Hepatocyte (in vitro differentiated cells): Measurements from ENCODE around the gene KASH5.

Experiments
- EZH2 ChIP-seq: fragments of 200-600 bp; sonication (generic); IDR thresholded peaks from 2 replicates; pipeline ENCODE4 v1.6.1; 2016; ENCODE audit warnings: antibody characterized with exemption, mild to moderate bottlenecking, borderline replicate concordance
- EZH2phosphoT487 ChIP-seq: fragments of 200-600 bp; sonication (generic); IDR thresholded peaks from one replicate; pipeline ENCODE4 v1.6.1; 2018; ENCODE audit warnings: antibody characterized with exemption, mild to moderate bottlenecking, low read depth, moderate library complexity; ENCODE audit not compliant: unreplicated experiment, severe bottlenecking
- TF ChIP-seq, protein P1 (sequence below): fragments of 200-600 bp; sonication (generic); IDR thresholded peaks from 2 replicates; pipeline ENCODE4 v1.5.1; 2016; ENCODE audit warnings: antibody characterized with exemption, mild to moderate bottlenecking; ENCODE audit not compliant: poor library complexity

DNA sequence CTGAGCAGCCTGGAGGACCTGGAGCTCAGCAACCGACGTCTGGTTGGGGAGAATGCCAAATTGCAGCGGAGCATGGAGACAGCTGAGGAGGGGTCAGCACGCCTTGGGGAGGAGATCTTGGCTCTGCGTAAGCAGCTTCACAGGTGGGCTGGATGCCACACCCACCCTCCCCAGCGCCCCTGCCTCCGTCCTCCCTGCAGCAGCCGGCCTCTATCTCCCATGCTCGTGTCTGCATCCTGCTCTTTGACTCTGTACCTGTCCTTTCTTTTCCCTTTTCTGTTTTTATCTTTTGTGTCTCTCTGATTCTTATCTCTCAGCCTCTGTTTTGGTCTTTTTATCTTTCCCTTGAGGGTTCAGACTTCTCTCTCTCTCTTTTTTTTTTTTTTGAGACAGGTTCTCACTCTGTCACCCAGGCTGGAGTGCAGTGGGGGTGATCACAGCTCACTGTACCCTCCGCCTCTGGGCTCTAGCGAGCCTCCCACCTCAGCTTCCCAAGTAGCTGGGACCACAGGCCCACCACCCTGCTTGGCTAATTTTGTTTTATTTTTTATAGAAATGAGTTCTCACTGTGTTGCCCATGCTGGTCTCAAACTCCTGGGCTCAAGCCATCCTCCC is 10.1 kb downstream of the KASH5 start:
- TF ChIP-seq, protein P1, sequence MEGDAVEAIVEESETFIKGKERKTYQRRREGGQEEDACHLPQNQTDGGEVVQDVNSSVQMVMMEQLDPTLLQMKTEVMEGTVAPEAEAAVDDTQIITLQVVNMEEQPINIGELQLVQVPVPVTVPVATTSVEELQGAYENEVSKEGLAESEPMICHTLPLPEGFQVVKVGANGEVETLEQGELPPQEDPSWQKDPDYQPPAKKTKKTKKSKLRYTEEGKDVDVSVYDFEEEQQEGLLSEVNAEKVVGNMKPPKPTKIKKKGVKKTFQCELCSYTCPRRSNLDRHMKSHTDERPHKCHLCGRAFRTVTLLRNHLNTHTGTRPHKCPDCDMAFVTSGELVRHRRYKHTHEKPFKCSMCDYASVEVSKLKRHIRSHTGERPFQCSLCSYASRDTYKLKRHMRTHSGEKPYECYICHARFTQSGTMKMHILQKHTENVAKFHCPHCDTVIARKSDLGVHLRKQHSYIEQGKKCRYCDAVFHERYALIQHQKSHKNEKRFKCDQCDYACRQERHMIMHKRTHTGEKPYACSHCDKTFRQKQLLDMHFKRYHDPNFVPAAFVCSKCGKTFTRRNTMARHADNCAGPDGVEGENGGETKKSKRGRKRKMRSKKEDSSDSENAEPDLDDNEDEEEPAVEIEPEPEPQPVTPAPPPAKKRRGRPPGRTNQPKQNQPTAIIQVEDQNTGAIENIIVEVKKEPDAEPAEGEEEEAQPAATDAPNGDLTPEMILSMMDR: no peak
- TF ChIP-seq EZH2 (no peak), EZH2phosphoT487 (no peak)
